Keratinocyte (primary cell): Measurements from ENCODE around the gene PTGES. TPM values are rescaled to one million over a fixed set of nuclear protein-coding genes. Genes with fewer than 3 reads are reported as not detected.
"Not testable (repeated sequence)": the region's sequence is repeated elsewhere in the genome, so short reads cannot be mapped to it uniquely, and the experiment has no call there.

ENCODE experiments used
- DNase-seq: peaks from one replicate; pipeline ENCODE4 v3.0.0-alpha.2; 2011; ENCODE audit warnings: low read depth, missing footprints, low spot score
- FAIRE-seq: peaks from 2 replicates; lab custom pipeline; 2011; peaks lifted over from hg19 to GRCh38; lab: Jason Lieb, UNC
- H2AFZ ChIP-seq: 2 replicates; pipeline ENCODE4 v1.6.0; 2012; ENCODE audit warnings: low read length, control low read depth, inconsistent platforms; ENCODE audit not compliant: control insufficient read depth
- H3K27ac ChIP-seq: 2 replicates; pipeline ENCODE4 v1.5.1; 2011; ENCODE audit warnings: low read length; ENCODE audit not compliant: control insufficient read depth, insufficient read depth
- H3K27me3 ChIP-seq: 3 replicates; pipeline ENCODE4 v1.6.0; 2011; ENCODE audit warnings: low read length; ENCODE audit not compliant: control insufficient read depth, insufficient read depth; ENCODE audit errors: extremely low read depth
- H3K36me3 ChIP-seq, 2 experiments: 2 replicates in 1 of 2; 3 replicates in 1 of 2; pipeline ENCODE4 v1.5.1; 2011; ENCODE audit warnings: low read length in 2 of 2, mild to moderate bottlenecking in 1 of 2; ENCODE audit not compliant: control insufficient read depth in 2 of 2, insufficient read depth in 2 of 2; ENCODE audit errors: extremely low read depth in 1 of 2
- H3K4me1 ChIP-seq: 3 replicates; pipeline ENCODE4 v1.5.1; 2011; ENCODE audit warnings: low read length; ENCODE audit not compliant: control insufficient read depth, insufficient read depth; ENCODE audit errors: extremely low read depth
- H3K4me2 ChIP-seq: 3 replicates; pipeline ENCODE4 v1.6.0; 2011; ENCODE audit warnings: low read depth, low read length; ENCODE audit not compliant: control insufficient read depth, insufficient read depth; ENCODE audit errors: extremely low read depth
- H3K4me3 ChIP-seq, 3 experiments: fragments of 200-600 bp in 1 of 3; sonication (generic) in 1 of 3; 2 replicates in 2 of 3; 3 replicates in 1 of 3; pipeline ENCODE4 v1.5.1; 2011 to 2016; ENCODE audit warnings: low read length in 3 of 3, mild to moderate bottlenecking in 3 of 3, control low read depth in 2 of 3, inconsistent platforms in 1 of 3, low read depth in 1 of 3, mixed read lengths in 1 of 3, mixed run types in 1 of 3, moderate library complexity in 1 of 3; ENCODE audit not compliant: control insufficient read depth in 2 of 3, insufficient read depth in 2 of 3; ENCODE audit errors: extremely low read depth in 1 of 3
- H3K79me2 ChIP-seq: 2 replicates; pipeline ENCODE4 v1.6.0; 2012; ENCODE audit warnings: low read length; ENCODE audit not compliant: control insufficient read depth, insufficient read depth
- H3K9ac ChIP-seq: 3 replicates; pipeline ENCODE4 v1.6.0; 2011; ENCODE audit warnings: low read length; ENCODE audit not compliant: control insufficient read depth, insufficient read depth; ENCODE audit errors: extremely low read depth
- H3K9me1 ChIP-seq: 3 replicates; pipeline ENCODE4 v1.6.0; 2011; ENCODE audit warnings: low read length; ENCODE audit not compliant: control insufficient read depth, insufficient read depth; ENCODE audit errors: extremely low read depth
- H3K9me3 ChIP-seq: 2 replicates; pipeline ENCODE4 v1.5.1; 2012; ENCODE audit warnings: low read depth, low read length; ENCODE audit not compliant: control insufficient read depth
- H4K20me1 ChIP-seq: 3 replicates; pipeline ENCODE4 v1.6.0; 2011; ENCODE audit warnings: low read length; ENCODE audit not compliant: control insufficient read depth, insufficient read depth; ENCODE audit errors: extremely low read depth
- EZH2 ChIP-seq: IDR thresholded peaks from one replicate; pipeline ENCODE4 v1.6.1; 2012; ENCODE audit warnings: inconsistent platforms, mild to moderate bottlenecking, low read length, moderate library complexity
- dilution Hi-C: fragments of 300-500 bp; cut with MboI; formaldehyde crosslinking; loops from one replicate; pipeline ENCODE4 v1.7.0; 2020; ENCODE audit warnings: low sequenced_read_pairs; ENCODE audit not compliant: extremely low pct_ligation_motif_present
- polyA plus RNA-seq, 5 experiments: library from polyadenylated mRNA; depleted of rRNA in 3 of 5; stranded (reverse) in 3 of 5; stranded (forward) in 1 of 5; unstranded in 1 of 5; fragments of >200 nt; gene quantifications; 1 replicate in 1 of 5; 2 replicates in 3 of 5; 3 replicates in 1 of 5; pipeline versions ENCODE4 v1.2.1 to v1.2.3, GENCODE V29; 2011 to 2012; ENCODE audit warnings: missing spikeins in 2 of 5, low read depth in 1 of 5, low replicate concordance in 1 of 5
- TF ChIP-seq, protein P1 (sequence below), 3 experiments: IDR thresholded peaks in 1 of 3; conservative IDR thresholded peaks in 1 of 3; optimal IDR thresholded peaks in 1 of 3; 2 replicates in 2 of 3; 3 replicates in 1 of 3; pipeline versions ENCODE3 to v1.5.1; 2011; ENCODE audit warnings: low read length in 3 of 3, mild to moderate bottlenecking in 3 of 3, moderate library complexity in 2 of 3, control low read depth in 1 of 3, inconsistent platforms in 1 of 3; ENCODE audit not compliant: insufficient read depth in 2 of 3; ENCODE audit errors: extremely low read depth in 1 of 3

PTGES gene
- polyA plus RNA-seq, 1 donor (not counting 4 experiments of a cell fraction or from before 2014, with no cell fraction given) = 19.7 TPM

DNA sequence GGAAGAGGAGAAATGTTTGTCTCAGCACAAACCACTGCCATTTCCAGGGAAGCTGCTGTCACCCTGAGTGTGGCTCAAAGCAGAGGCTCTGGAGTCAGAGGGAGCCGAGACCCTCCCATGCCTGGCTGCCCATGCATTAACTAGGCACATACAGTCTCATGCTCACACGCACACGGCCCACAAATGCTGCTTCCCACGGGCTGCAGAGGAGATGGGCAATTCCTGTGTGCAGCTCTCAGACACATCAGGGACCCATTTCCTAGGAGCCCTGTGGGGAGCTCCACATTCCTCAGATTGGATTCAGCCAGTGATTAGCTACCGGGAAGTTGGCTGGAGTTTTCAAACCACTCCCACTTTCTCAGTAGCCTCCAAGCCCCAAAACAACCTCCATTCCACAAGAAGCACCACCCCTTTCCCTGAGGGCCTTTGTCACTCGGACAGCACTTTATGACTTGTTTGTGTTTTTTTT is 9.1 kb upstream of the PTGES start:
- H3K4me2 ChIP-seq = no peak overlapping the region
- no peak for FAIRE-seq
- DNase-seq = no peak
- peaks cover 14% of the 10 kb centered on the region for H3K4me1 ChIP-seq
- H3K79me2 ChIP-seq = no peaks in the 10 kb centered on the region
- no peak overlapping the region for H3K4me3 ChIP-seq
- H3K9me3 ChIP-seq = no peaks in the 10 kb centered on the region
- no peaks in the 10 kb centered on the region for H3K36me3 ChIP-seq
- TF ChIP-seq, protein P1, sequence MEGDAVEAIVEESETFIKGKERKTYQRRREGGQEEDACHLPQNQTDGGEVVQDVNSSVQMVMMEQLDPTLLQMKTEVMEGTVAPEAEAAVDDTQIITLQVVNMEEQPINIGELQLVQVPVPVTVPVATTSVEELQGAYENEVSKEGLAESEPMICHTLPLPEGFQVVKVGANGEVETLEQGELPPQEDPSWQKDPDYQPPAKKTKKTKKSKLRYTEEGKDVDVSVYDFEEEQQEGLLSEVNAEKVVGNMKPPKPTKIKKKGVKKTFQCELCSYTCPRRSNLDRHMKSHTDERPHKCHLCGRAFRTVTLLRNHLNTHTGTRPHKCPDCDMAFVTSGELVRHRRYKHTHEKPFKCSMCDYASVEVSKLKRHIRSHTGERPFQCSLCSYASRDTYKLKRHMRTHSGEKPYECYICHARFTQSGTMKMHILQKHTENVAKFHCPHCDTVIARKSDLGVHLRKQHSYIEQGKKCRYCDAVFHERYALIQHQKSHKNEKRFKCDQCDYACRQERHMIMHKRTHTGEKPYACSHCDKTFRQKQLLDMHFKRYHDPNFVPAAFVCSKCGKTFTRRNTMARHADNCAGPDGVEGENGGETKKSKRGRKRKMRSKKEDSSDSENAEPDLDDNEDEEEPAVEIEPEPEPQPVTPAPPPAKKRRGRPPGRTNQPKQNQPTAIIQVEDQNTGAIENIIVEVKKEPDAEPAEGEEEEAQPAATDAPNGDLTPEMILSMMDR (optimal IDR thresholded peaks at IDR 0.05 in 1 of 3, IDR thresholded peaks at IDR 0.05 in 1 of 3, conservative IDR thresholded peaks at IDR 0.05 in 1 of 3; ENCODE audit: extremely low read depth in 1 of 3, insufficient read depth in 2 of 3, low read length in 3 of 3) = no peak
- no peak for TF ChIP-seq EZH2
- no peak overlapping the region for H2AFZ ChIP-seq
- no peaks in the 10 kb centered on the region for H3K9me1 ChIP-seq
- no peak overlapping the region for H3K27ac ChIP-seq
- no peaks in the 10 kb centered on the region for H3K27me3 ChIP-seq
- dilution Hi-C loops = no loop called here
- H4K20me1 ChIP-seq = no peaks in the 10 kb centered on the region
- no peak overlapping the region for H3K9ac ChIP-seq

DNA sequence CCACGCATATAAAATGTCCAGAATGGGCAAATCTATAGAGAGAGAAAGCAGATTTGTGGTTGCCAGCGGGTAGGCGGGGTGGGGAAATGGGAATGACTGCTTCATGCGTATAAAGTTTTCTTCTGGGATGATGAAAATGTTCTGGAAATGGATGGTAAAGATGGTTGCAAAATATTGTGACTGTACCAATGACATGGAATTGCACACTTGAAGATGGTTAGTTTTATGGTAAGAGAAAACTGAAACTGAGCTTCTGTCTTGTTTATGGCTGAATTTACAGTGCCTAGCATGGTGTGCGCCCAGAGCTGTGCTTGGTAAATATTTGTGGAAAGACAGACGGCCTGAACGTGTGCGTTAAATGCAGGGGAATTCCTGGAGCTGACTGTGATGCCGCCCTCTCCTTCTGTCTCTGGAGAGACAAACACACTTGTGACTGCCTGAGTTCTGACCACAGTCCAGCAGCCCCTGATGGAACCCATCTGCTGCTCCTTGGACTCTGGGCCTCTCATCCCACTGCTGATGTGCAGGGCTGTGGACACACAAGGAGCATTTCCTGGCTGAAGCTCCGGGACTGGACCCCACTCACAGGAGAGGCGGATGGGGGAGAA is 8.6 kb upstream of the PTGES start:
- H3K4me2 ChIP-seq = no peak overlapping the region
- H3K9me3 ChIP-seq = no peaks in the 10 kb centered on the region
- H3K9me1 ChIP-seq = no peaks in the 10 kb centered on the region
- H3K4me1 ChIP-seq = peaks cover 14% of the 10 kb centered on the region
- dilution Hi-C loops = no loop called here
- TF ChIP-seq EZH2 = no peak
- TF ChIP-seq, protein P1 (optimal IDR thresholded peaks at IDR 0.05 in 1 of 3, IDR thresholded peaks at IDR 0.05 in 1 of 3, conservative IDR thresholded peaks at IDR 0.05 in 1 of 3; ENCODE audit: extremely low read depth in 1 of 3, insufficient read depth in 2 of 3, low read length in 3 of 3) = no peak
- H4K20me1 ChIP-seq = no peaks in the 10 kb centered on the region
- FAIRE-seq = no peak
- no peak overlapping the region for H3K4me3 ChIP-seq
- H3K27me3 ChIP-seq = no peaks in the 10 kb centered on the region
- DNase-seq = no peak
- no peak overlapping the region for H3K27ac ChIP-seq
- H2AFZ ChIP-seq = no peak overlapping the region
- no peaks in the 10 kb centered on the region for H3K36me3 ChIP-seq
- no peaks in the 10 kb centered on the region for H3K79me2 ChIP-seq
- no peak overlapping the region for H3K9ac ChIP-seq

DNA sequence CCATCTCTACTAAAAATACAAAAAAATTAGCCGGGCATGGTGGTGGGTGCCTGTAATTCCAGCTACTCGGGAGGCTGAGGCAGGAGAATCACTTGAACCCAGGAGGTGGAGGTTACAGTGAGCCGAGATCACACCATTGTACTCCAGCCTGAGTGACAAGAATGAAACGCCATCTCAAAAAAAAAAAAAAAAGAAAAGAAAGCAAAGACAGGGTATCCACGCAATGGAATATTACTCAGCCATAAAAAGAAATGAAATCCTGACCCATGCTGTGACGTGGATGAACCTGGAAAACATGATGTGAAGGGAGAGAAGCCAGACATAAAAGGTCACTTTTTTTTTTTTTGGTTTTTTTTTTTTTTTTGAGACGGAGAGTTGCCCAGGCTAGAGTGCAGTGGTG is 7.9 kb upstream of the PTGES start:
- H3K27ac ChIP-seq, dilution Hi-C loops, H3K4me2 ChIP-seq, FAIRE-seq, H3K9ac ChIP-seq, H3K27me3 ChIP-seq, H2AFZ ChIP-seq, H3K9me3 ChIP-seq, DNase-seq, H3K4me3 ChIP-seq, H3K36me3 ChIP-seq, H3K79me2 ChIP-seq, H3K9me1 ChIP-seq, H4K20me1 ChIP-seq: not testable (repeated sequence)
- H3K4me1 ChIP-seq = peaks cover 14% of the 10 kb centered on the region
